PC-9 (cell line): ENCODE measurements around the gene KIAA0753.

ENCODE experiments used
- CTCF ChIP-seq: fragments of 200-600 bp; sonication (generic); conservative IDR thresholded peaks from 2 replicates; pipeline ENCODE4 v1.6.1; 2017; ENCODE audit warnings: mixed run types, antibody characterized with exemption, mild to moderate bottlenecking, moderate library complexity
- EZH2 ChIP-seq: fragments of 200-600 bp; sonication (generic); IDR thresholded peaks from 2 replicates; pipeline ENCODE4 v1.8.0; 2017; ENCODE audit warnings: antibody characterized with exemption, low read depth

- TF ChIP-seq CTCF (no peak), EZH2 (no peak)
These were observed 43.4 kb upstream of the KIAA0753 start for GRCh38 chr17:6683730-6684459.
